ENCODE measurements around the gene HOXA4.

The HOXA4 gene

DNA sequence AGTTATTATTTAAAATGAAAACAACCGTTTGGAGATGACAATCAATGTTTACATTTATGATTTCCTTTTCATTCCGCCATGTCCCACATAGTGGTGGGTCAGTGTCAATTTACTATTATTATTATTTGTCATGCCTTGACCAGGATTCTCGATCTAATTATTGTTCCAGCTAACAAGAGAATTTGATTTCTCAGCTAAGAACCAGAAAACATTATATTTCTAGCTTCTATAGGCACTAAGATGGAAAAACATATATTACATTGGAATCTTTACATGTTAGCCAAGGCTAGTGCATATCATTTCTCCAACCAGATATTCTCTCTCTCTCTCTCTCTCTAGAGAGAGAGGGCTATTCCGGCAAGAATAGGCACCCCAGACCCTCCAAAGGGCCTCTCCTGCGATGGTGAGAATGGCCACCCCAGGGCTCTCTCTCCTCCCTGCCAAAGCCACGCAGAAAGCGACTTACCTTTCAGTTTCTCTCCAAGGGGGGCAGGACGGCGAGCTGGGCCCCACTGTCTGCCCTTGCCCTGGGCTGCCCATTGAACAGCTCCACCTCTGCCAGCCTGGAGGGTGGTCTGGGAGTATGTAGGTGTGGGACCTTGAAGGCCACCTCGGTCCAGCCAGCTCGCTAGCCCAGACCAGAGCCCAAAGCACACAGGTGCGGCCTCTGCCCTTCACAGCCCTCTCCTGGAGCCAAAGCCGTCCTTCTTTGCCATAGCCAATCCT, 19.4 kb upstream of the HOXA4 start:
- DNase-seq (ENCODE audit: low read depth, low spot score): no peak
- peak overlapping the region; percentile 83 for H3K4me3 ChIP-seq (ENCODE audit: low read length)

DNA sequence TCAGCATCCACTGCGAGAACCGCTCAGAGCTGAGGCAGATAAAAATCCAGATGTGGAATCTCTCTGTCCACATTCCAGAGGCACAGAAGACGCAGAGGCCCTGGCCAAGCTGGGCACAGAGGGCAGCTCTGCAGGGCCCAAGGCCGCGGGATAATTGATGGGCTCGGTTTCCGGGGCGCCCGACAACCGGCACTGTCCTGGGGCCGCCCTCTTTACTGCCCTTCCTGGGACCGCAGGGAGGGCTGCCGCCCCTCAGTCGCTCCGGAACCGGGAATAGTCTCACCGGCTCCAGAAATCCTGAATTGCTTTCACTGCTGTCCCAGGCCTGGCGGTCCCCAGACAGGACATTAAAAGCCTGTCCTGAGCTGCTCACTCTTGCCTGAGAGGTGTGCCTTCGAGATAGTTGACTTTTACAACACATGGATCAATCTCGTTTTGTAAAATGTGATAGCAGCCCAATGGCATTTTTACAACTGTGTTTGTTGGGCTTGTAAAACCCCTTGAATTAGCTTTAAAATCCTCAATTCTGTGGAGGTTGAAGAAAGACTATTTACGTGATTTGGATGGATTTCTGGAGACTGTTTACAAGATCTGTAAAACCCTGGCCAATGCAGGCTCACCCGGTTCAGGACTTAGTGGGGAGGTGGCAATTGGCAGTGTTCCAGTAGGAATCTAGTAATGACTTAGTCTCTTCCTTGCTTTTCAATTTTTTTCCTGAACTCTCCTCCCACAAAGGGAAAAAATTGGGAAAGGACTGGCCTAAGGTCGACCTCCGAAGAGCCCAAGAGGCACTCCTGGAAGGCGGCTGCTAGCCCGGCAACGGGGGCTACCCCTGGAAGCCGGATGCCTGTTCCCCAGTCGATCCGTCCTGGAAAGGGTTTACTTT, 18.4 kb upstream of the HOXA4 start:
- DNase-seq (ENCODE audit: low read depth, low spot score): no peak
- H3K4me3 ChIP-seq (ENCODE audit: low read length): no peak overlapping the region

DNA sequence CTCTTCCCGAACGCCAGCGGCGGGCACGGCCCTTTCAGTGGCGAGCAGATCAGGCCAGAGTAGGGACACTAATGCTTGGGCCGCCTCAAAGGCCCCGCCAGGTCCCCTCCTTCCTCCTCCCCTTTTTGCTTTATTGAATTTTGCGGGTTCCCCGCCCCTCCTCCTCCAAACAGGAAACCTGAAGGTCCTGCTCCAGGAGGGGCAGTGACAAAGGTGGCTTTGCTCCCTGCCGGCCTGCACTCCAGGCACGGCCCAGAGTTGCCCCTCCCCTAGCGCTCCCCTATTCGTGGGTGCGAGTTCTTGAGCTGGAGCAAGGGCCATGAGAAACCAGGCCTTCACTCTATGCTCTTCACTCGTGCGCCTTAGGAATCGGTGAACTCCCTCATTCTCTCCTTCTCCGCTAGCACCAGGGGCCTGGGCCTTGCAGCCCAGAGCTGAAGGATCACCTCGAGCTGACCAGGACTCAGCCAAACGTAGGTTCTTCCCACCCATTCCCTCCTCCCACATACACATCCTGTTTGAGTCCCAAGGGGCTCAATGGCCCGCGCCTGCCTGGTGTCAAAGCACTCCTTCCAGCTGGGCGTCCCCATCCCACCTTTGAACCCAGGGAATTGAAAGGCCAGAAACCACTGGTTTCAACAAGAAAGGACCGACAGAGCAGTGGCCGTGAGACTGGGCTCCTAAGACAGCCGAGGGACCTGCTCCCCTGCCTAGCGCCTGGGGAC, 17.6 kb upstream of the HOXA4 start:
- no peak for DNase-seq (ENCODE audit: low read depth, low spot score)
- no peak overlapping the region for H3K4me3 ChIP-seq (ENCODE audit: low read length)

DNA sequence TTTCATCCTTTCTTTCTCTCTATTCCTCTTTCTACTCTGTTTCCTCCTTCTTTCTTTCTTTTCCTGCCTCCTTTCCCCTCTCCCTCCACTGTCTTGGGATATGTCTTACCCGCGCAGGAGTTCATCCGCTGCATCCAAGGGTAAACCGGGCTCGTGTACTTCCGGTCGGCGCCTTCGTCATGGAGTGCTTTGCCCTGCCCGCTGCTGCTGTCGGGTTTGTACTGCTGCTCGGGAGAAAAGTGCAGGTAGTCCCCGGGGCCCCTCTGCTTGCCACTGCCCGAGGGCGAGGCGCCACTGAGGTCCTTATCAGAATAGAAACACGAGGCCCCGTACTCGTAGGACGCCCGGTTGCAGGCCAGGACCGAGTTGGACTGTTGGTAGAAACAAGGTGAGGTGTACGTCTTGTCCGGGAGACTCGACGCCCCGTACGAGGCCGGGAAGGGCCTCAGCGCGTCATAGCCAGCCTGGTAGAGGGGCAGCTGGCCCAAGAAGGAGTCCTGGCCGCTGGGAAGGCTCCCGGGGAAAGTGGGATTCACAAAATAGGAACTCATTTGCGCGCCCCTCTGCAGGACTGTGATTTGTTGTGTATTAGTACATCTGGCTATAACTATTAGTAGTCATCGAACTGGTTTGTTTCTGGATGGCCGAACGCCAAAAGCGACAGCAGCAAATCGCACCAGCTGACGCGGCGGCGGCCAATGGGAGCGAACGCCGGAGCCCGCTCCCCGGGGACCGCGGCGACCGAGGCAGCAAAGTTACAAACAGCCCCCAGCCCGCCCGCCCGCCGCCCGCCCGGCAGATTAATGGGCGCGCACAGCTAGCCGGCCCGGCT, 16.9 kb upstream of the HOXA4 start, which contains the start of gene HOXA6:
TSS of gene HOXA6 (minus strand) at position 576 of the 832 bp plus-strand sequence. CDS start at position 551, 25 bp downstream.
- no peak for DNase-seq (ENCODE audit: low read depth, low spot score)
- H3K4me3 ChIP-seq (ENCODE audit: low read length): no peak within 1 kb of the TSS

DNA sequence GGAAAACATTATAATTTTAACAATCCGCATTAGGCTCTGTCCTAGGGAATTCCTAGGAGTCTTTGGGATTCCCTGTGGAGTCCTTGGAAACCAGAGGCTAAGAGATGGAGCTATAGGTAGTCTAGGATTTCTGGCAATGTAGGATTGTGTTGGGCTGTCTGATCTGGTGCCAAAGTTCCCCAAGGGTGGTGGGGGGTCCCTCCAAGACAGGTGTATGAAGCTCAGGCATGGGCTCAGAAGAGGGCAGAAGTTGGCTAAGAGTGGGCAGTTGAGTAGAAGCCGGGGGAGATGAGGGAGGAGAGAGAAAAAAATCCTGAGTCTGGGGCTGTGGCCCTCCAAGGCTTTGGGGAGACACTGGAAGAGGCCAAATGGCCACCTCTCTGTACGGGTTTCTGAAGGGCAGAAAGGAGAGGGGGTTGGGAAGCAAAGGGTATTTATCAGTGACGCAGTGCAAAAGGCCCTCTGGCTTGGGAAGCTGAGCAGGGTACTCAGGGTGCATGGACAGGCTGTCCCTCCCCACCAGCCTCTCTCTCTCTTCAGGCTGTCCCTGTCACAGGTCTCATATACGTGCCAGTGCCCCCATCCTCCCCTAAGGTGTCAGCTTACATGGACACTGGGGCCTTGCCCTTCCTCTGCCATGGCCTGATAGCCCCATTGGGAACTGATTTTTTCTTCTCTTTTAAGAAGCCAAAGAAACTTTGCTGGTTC, 16.1 kb upstream of the HOXA4 start:
- H3K4me3 ChIP-seq (ENCODE audit: low read length): no peak overlapping the region
- DNase-seq (ENCODE audit: low read depth, low spot score): no peak

DNA sequence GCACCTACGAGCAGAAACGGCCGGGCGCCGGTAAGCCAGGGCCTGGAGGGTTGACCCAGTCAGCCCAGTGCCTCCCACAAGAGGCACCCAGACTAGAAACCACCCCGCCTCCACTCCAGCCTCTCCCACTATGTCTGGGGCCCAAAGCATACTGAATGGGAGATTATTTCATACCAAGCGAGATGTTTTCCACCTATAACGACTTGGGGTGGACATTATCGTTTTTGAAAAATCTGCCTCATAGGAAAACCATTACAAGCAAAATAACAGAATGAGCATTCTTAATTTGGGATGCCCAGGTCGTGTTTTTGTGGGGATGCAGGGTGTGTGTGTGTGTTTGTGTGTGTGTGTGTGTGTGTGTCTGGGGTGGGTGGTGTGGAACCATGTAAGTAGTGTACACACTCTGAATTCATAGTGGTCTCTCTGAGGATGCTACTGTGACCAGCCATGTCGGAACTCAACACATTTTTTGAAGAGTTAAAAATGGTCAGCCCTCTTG, 15.4 kb upstream of the HOXA4 start:
- no peak for DNase-seq (ENCODE audit: low read depth, low spot score)
- no peak overlapping the region for H3K4me3 ChIP-seq (ENCODE audit: low read length)

DNA sequence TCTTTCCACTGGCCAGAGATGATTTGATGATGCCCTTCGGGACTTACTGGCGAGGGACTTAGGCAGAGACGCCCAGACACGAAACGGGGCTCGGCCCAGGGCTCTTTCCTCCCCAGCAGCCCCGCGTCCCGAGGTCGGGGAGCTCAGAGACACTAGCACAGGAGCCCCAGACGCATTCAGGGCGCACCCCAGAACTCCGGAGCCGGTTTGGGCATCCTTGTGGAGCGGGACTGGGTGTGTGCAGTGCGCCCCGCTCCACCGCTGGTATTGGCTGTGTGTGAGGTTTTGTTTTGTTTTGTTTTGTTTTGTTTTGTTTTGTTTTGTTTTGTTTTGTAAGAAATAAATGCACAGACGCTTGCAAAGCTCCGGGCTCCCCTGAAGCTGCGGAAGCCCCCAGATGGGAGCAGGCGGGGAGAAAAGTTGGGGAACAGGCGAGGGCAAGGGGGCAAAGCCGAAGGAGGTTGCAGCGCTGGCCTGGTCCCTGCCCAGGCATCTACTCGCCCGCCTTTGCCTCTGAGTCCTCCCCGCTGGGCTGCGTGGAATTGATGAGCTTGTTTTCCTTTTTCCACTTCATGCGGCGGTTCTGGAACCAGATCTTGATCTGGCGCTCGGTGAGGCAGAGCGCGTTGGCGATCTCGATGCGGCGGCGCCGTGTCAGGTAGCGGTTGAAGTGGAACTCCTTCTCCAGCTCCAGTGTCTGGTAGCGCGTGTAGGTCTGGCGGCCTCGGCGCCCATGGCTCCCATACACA, 14.8 kb upstream of the HOXA4 start:
- no peak overlapping the region for H3K4me3 ChIP-seq (ENCODE audit: low read length)
- DNase-seq (ENCODE audit: low read depth, low spot score): no peak

DNA sequence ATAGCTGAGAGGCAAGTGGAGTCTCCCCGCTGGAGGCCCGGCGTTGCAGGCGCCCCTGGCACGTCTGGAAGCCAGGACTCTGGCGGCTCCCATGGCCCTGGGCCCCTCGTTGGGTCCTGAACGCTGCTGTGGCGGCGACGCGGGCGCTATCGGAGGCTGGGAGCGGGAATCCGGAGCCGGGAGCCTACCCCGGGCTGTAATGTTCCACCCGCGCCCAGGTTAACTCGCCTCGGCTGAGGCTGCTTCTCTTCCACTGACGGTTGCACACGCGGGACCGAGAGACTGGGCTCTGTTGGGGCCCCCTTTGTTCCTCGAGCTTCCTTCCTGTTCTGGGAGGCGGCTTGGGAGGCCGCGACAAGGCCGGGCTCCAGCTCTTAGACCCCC, 14.2 kb upstream of the HOXA4 start:
- no peak overlapping the region for H3K4me3 ChIP-seq (ENCODE audit: low read length)
- DNase-seq (ENCODE audit: low read depth, low spot score): no peak

DNA sequence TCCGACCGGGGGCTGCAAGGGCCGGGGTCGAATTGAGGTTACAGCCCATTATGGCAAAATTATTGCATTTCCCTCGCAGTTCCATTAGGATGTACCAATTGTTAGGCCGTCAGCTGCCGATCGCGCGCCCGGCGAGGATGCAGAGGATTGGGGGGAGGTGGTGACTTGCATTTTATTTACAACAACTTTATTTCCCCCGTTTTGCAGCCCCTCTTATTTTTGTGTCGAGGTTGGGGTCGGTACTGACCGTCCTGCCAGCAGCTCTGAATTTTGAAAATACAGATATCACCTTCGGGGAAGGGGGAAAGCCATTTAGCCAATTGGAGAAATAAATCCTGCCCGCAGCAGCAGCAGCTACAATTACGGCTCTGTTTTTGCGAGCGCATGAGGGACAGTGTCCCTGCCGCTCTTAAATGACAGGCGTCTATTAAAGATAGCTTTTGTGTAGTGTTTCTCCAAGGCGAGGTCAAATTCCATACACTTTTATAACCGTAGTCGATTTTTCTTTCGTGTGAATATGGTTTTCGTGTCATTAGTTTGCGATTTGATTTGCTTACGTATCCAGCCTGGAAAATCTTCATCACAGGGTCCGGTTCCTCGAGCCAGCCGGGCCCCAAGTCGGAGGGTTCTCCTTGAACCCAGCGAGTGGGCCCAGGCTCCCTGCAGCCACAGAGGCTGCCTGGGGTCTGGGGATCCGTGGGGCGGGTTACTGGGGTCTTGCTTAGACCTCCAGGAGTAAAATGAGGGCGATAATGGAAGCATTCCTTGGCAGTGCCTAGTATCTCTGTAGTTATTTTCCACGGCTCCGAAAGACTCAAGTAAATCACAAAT, 13.6 kb upstream of the HOXA4 start:
- no peak overlapping the region for H3K4me3 ChIP-seq (ENCODE audit: low read length)
- DNase-seq (ENCODE audit: low read depth, low spot score): no peak

DNA sequence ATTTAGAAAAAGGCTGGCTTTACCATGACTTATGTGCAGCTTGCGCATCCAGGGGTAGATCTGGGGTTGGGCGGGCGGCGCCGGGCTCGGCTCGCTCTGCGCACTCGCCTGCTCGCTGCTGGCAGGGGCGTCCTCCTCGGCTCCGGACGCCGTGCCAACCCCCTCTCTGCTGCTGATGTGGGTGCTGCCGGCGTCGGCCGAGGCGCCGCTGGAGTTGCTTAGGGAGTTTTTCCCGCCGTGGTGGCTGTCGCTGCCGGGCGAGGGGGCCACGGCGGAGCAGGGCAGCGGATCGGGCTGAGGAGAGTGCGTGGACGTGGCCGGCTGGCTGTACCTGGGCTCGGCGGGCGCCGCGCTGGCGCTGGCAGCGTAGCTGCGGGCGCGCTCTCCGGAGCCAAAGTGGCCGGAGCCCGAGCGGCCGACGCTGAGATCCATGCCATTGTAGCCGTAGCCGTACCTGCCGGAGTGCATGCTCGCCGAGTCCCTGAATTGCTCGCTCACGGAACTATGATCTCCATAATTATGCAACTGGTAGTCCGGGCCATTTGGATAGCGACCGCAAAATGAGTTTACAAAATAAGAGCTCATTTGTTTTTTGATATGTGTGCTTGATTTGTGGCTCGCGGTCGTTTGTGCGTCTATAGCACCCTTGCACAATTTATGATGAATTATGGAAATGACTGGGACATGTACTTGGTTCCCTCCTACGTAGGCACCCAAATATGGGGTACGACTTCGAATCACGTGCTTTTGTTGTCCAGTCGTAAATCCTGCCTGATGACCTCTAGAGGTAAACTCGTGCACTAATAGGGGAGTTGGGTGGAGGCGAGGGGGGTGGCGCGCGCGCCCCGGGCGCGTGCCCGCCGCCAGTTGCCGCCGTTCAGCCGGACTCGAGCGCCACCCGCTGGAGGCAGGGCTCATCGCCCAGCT, 12.7 kb upstream of the HOXA4 start, which contains the start of gene HOXA5:
TSS of gene HOXA5 (minus strand) at position 659 of the 927 bp plus-strand sequence. CDS start at position 585, 74 bp downstream.
- no peak for DNase-seq (ENCODE audit: low read depth, low spot score)
- no peak within 1 kb of the TSS for H3K4me3 ChIP-seq (ENCODE audit: low read length)

DNA sequence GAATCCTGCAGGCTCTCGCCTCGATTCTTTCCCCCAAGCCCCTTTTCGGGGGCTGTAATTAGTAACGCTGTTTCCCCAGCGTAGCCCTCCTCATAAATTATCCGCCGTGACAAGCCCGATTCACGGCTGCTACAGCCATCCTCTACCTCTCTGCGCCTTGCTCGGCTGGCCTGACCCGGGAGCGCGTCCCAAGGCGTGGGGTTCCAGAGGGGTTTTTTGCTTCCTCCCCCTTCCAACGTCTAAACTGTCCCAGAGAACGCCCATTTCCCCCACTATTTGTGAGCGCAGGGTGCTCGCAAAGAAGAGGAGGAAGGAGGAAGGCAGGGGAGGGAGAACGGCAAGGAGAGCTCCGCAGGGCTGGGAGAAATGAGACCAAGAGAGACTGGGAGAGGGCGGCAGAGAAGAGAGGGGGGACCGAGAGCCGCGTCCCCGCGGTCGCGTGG, 12.0 kb upstream of the HOXA4 start:
- DNase-seq (ENCODE audit: low read depth, low spot score): no peak
- no peak overlapping the region for H3K4me3 ChIP-seq (ENCODE audit: low read length)

DNA sequence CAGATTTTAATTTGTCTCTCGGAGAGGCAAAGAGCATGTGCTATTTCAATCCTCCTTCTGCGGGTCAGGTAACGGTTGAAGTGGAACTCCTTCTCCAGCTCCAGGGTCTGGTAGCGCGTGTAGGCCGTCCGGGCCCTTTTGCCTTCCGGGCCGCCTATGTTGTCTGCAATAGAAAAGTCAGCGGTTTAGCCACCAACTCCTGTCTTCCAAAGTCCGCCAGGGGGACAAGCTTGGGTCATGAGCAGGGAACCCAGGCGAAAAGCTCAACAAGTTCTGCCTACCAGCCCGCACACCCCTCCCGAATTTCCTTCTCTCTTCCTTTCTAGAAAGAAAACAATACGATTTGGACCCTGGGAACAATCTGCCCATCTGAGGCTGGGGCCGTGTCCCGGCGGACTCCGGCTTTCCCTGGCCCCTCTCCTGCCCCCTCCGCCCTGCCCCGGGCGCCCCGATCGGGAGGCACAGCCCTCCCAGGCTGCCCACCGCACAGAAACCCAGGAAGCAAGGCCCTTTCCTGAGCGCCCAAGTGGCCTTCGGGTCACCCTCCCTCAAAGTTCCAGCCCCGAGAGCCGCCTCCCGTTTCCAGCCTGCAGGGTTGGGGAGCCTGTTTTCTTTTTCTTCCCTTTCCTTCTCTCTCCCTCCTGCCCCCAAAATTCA, 11.5 kb upstream of the HOXA4 start:
- no peak for DNase-seq (ENCODE audit: low read depth, low spot score)
- no peak overlapping the region for H3K4me3 ChIP-seq (ENCODE audit: low read length)

DNA sequence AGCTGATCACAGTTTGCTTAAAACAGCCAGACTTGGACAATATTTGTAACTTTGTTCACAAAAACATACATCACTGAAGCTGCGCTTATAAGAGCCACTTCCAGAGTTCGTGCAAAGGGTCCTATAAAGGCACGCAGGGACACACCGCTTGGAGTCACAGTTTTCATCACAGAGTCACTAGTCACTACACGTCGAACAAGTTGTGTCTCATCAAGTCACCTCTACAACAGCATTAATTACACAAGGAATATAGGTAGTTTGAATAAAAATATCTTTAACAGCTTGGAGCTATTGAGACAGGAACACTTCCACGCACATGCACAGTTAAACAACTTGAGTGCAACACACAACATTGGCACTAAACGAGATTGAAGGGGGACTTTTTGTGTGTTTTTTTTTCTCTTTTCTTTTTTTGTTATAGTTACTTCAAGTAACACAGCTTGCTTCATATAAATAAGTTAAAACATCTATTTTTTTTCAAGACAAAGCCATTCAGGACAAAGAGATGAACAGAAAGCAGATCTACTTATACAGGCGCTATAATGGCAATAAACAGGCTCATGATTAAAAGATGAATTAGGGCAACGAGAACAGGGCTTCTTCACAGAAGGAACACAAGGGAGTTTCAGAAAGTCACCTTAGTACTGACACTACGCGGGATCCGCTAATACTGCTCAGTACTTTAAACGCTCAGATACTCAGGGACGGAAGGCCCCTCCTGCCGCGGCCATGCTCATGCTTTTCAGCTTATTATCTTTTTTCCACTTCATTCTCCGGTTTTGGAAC, 10.8 kb upstream of the HOXA4 start:
- H3K4me3 ChIP-seq (ENCODE audit: low read length): no peak overlapping the region
- DNase-seq (ENCODE audit: low read depth, low spot score): no peak

DNA sequence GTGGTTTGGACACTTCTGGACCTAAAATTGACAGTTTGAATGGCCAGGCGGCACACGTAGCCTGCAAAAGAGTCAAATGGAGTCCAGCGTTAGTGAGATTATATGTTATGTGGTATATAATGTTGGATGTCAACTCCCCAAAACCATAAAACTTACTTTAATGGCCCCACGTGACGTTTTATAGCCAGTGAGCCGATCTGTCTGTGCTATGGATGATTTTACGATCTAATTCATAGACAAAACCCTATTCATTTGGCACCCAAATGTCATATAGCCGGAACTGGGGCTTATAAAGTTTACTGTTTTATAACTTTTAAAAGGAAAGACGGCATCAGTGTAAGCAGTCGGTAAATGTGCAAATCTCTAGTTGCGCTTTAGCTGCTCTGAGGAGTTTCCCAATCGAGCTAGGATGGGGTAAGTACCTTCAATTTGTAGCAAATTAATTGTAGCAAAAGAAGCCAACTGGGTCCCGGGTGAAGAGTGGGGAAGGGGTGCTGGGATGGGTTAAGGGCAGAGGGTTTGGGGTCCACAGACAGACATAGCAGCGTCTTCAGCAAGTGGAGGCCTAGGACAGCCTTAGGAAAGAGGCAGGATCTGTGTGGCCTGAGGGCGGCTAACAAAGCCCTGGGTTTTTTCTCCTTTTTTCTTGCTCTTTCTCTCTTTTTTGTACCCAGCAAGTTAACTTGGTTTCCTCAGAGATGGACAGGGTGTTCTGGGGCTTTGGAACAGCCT, 9.7 kb upstream of the HOXA4 start:
- no peak for DNase-seq (ENCODE audit: low read depth, low spot score)
- no peak overlapping the region for H3K4me3 ChIP-seq (ENCODE audit: low read length)

All from Jurkat, Clone E6-1 (cell line).